HG03354 (cell line): ENCODE results near the gene TMEM191C.
"Not testable (repeated sequence)": the region's sequence is repeated elsewhere in the genome, so short reads cannot be mapped to it uniquely, and the experiment has no call there.

Experiments used
- ATAC-seq: cut with Tn5 transposase; IDR thresholded peaks from one replicate; pipeline ENCODE4 v1.9.1; 2021; ENCODE audit warnings: mild to moderate bottlenecking; ENCODE audit not compliant: unreplicated experiment, poor library complexity, severe bottlenecking

TMEM191C gene

GRCh38 chr22:21469097-21469994 lies 2.2 kb downstream of the TMEM191C start:
- ATAC-seq, result not testable (repeated sequence)

GRCh38 chr22:21472984-21473383 lies 5.8 kb downstream of the TMEM191C start:
- ATAC-seq, result not testable (repeated sequence)

GRCh38 chr22:21473664-21474063 lies 6.5 kb downstream of the TMEM191C start:
- ATAC-seq, result not testable (repeated sequence)

GRCh38 chr22:21484039-21484438 lies 16.9 kb downstream of the TMEM191C start:
- not testable (repeated sequence) for ATAC-seq

GRCh38 chr22:21487723-21488122 lies 20.5 kb downstream of the TMEM191C start:
- not testable (repeated sequence) for ATAC-seq

- ATAC-seq, result not testable (repeated sequence)
Measured at GRCh38 chr22:21489149-21489680, 22.0 kb downstream of the TMEM191C start.

GRCh38 chr22:21490556-21490955 lies 23.4 kb downstream of the TMEM191C start:
- not testable (repeated sequence) for ATAC-seq

- ATAC-seq, result not testable (repeated sequence)
Measured at GRCh38 chr22:21492271-21492670, 25.1 kb downstream of the TMEM191C start.

- not testable (repeated sequence) for ATAC-seq
Measured at GRCh38 chr22:21493789-21494782, 26.9 kb downstream of the TMEM191C start.

GRCh38 chr22:21497984-21498383 lies 30.8 kb downstream of the TMEM191C start:
- ATAC-seq, result not testable (repeated sequence)

- not testable (repeated sequence) for ATAC-seq
Measured at GRCh38 chr22:21498489-21498888, 31.3 kb downstream of the TMEM191C start.

GRCh38 chr22:21499623-21500506 lies 32.7 kb downstream of the TMEM191C start:
- not testable (repeated sequence) for ATAC-seq

GRCh38 chr22:21510397-21510796 lies 43.2 kb downstream of the TMEM191C start:
- ATAC-seq, result not testable (repeated sequence)

GRCh38 chr22:21512022-21512421 lies 44.8 kb downstream of the TMEM191C start:
- not testable (repeated sequence) for ATAC-seq

- not testable (repeated sequence) for ATAC-seq
Measured at GRCh38 chr22:21514117-21514516, 46.9 kb downstream of the TMEM191C start.

- ATAC-seq, result not testable (repeated sequence)
Measured at GRCh38 chr22:21515234-21515633, 48.0 kb downstream of the TMEM191C start.

GRCh38 chr22:21516522-21516921 lies 49.3 kb downstream of the TMEM191C start:
- peak; percentile 1 for ATAC-seq

- peak; percentile 88 for ATAC-seq
Measured at GRCh38 chr22:21516970-21517764, 50.0 kb downstream of the TMEM191C start.
